CD4-positive, alpha-beta T cell treated with Interleukin-2 at 100 ng/mL for 4 hours (primary cell): ENCODE data around the gene PPL.
"Not testable (repeated sequence)": the region's sequence is repeated elsewhere in the genome, so short reads cannot be mapped to it uniquely, and the experiment has no call there.

Experiments used
- DNase-seq: peaks from one replicate; pipeline ENCODE4 v3.0.0-alpha.2; 2020; ENCODE audit warnings: low spot score

Gene PPL

GRCh38 chr16:4934591-4934990, 2.4 kb downstream of the PPL start:
- no peak for DNase-seq

GRCh38 chr16:4933871-4934395, 3.0 kb downstream of the PPL start:
- DNase-seq: no peak

DNA sequence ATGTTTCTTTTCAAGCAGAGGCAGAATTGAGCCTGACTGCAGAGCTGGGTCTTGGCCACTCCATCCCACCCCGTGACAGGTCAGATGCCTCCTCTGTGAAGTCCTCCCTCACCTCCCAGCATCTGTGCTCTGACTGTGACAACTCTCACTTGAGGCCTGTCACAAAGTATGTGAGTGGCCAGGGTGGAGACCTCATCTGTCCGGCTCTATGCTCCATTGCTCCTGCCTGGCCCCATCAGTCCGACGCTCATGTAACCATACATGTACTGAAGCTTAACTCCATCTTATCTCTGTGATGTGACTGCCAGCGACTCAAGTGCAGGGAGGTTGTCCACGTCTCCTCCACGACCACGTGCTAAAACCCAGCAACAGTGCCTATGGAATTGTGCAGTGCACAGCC, 3.5 kb downstream of the PPL start:
- no peak for DNase-seq

DNA sequence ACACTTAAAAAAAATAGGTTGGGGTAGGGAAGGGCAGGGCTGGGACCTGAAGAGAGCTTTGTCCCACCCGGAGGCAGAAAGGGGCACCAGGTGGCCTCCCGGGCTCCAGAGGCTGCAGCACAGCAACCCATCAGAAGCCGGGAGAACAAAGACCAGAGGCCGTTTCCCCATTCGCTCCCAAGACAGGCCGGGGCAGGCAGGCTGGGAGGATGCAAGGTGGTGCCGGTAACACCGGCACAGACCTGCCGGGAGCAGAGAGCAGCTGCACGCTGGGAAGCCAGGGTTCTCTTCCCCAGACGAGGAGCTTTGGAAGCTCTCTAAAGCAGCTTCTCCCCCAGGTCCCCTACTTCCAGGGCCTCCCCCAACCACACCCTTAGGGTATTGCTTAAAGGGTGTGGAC, 5.6 kb downstream of the PPL start:
- no peak for DNase-seq

- not testable (repeated sequence) for DNase-seq
Observed at GRCh38 chr16:4929619-4930018, 7.3 kb downstream of the PPL start.

GRCh38 chr16:4928227-4928626, 8.7 kb downstream of the PPL start:
- no peak for DNase-seq

DNA sequence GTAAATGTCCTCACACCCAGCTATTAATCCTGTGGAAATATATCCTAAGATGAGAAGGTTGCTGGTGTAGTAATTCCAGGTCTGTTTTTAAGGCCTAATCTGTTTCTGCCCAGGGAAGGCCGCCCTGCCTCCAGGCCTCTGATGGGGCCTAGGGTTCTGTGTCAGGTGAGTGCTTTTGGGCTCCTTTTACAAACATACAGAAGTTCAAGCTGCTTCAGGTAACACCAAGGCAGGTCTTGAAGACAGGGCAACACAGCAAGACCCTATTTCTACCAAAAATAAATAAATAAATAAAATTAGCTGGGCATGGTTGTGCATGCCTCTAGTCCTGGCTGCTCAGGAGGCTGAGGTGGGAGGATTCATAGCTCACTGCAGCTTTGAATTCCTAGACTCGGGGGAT, 9.3 kb downstream of the PPL start:
- DNase-seq: no peak

DNA sequence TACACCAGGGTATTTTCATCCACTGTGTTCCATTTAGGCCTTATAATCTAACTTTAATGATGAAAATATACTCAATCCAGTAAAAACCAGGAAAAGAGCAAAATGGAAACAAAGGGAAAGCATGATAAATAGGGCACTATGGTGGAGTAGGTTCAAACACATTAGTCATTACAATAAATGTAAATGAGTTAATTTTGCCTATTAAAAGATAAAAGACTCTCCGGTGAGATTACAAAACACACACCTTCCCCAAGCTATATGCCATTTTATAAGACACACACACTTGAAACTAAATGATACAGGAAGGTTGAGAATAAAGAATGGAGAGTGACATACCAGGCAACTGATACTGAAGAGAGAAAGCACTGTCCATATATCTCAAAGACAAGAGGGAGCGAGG, 10.0 kb downstream of the PPL start:
- DNase-seq: no peak

GRCh38 chr16:4925791-4926190, 11.2 kb downstream of the PPL start:
- DNase-seq: no peak

DNA sequence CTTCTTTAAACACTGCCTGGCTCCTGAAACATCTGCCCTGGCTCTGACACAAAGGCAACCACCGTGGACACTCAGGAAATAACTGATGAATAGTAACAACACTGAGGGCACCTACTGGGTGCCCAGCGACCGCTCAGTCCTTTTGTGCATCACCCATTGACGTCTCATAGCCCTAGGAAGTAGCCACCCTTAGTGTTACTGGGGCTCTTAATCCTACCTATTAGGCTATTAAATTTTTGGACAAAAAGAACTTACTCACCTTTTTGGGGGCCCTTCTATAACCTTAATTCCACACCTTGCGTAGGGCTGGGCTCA, 11.7 kb downstream of the PPL start:
- no peak for DNase-seq

DNA sequence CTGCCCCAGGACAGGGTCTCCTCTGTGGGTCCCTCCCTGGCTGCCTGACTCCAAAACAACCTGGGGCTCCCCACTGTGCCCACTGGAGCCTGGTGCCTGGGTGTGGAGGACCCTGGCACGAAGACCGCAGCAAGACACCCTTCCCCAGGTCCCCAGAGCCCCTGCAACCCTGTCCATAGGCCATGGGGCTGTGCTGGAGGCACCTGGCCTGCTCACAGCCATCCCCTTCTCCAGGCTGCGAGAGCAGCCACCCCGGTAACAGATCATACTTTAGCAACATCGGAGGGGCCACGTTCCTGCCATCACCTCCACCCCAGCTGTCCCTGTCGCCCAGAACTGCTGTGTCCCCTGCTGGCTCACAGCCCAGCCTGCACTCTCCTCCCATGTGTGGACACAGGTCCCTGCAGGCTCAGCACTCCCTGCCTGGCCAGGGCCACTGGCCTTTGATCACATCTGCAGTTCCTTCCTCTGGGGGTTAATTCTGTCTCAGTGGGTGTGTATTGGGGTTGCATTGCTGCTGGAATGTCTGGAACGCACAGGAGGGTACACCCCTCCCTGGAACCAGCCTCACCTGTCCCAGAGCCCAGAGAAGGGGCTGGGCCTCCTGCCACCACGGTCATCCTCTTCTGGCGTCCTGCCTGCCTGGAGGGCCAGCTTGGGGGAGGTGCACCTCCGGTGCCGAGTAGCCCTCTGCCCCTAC, 12.2 kb downstream of the PPL start:
- no peak for DNase-seq

DNA sequence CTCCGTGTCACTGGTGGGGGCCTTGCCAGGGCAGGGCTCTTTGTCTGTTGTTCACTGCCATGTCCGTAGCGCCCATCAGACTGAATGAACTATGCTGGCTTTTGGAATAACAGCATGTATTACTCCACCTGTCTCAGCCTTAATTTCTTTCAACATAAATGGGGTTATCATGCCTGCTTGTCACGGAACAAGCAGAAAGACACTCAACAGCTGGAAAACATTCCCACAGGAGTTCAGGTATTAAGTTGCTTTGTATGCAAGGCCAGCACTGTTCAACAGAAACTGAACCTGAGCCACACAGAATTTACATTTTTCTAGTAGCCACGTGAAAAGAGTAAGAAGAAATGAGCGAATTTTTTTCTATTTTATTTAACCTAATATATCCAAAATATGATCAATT, 13.1 kb downstream of the PPL start:
- no peak for DNase-seq

- DNase-seq: no peak
Observed at GRCh38 chr16:4922721-4923342, 14.1 kb downstream of the PPL start.

GRCh38 chr16:4920826-4921225, 16.1 kb downstream of the PPL start:
- no peak for DNase-seq

GRCh38 chr16:4918781-4919251, 18.1 kb downstream of the PPL start:
- DNase-seq: no peak

DNA sequence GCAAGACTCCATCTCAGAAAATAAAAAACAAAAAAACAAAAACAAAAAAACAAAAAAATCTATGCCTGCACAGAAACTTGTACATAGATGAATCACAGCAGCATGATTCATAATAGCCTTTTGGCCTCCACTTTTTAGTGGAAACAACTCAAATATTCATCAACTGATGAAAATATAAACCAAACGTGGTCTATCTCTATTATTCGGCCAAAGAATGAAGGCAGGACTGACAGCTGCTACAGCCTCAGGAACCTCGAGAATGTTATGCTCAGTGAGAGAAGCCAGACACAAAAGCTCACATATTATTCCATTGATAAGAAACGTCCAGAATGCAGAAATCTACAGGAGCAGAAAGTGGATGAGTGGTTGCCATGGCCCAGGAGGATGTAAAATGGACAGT, 19.8 kb downstream of the PPL start:
- DNase-seq: no peak

DNA sequence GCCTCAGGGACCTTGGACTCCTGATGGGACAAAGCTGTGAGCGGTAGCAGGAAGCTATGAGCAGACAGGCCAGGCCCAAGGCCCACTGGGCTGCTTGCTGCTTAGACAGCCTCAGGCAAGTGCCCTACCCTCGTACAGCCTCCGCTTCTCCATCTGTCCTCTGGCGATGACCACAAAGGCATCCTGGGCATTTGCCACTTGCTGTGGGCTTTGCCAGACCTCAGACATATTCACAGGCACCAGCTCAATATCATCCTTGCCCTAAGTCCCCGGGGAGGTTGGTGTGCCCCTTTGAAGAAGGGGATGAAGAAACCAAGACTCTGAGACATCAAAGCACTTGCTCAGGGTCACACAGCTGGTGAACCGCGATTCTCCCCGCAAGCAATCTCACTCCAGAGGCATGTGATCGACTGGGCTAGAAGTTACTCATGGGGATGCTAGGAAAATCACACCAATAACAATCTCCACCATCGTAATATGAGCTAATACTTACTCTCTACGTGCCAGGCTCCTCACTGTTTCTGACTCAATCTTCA, 21.7 kb downstream of the PPL start:
- no peak for DNase-seq

- no peak for DNase-seq
Observed at GRCh38 chr16:4914528-4915225, 22.3 kb downstream of the PPL start.

GRCh38 chr16:4913774-4914525, 23.0 kb downstream of the PPL start:
- no peak for DNase-seq

DNA sequence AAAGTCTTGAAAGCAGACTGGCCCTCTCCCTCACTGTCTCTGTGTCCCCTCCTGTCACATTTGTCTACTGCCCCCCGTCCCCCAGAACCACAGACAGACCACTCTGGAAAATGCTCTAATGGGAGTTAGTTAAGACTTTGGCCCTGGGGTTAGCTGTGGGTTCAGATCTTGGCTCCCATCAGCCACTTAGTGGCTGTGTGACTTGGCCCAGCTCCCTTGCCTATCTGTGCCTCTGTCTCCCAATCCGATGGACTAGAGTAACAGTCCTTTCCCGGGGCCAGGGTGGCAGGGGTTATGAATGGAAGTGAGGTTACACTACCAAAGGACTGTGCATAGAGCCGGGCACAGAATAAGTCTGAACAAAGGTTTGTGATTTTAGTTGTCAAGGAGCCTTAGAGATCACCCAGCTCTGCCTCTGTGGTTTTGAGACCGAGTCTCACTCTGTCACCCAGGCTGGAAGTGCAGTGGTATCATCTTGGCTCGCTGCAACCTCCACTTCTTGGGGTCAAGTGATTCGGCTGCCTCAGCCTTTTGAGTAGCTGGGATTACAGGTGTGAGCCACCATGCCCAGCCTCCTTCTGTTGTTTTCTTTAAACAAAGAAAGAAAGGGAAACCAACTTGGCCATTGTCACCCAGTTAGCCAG, 23.7 kb downstream of the PPL start:
- DNase-seq: no peak

DNA sequence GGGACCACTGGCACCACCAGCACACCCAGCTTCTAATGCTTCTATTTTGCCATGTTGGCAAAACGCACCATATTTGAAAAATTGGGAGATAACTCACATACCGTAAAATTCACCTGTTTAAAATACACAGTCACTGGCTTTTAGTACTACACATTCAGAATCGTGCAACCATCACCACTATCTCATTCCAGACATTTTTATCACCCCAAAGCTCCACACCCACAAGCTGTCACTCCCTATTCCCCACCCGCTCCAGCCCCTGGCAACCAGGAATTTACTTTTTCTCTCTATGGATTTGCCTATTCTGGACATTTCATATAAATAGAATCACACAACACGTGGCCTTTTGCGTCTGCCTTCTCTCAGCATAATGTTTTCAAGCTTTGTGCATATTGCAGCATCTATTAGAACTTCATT, 25.0 kb downstream of the PPL start:
- DNase-seq: no peak

- DNase-seq: no peak
Observed at GRCh38 chr16:4910828-4911227, 26.1 kb downstream of the PPL start.
